ENCODE measurements around the gene ITGB5.

Gene ITGB5

GRCh38 chr3:124877674-124878073, 9.5 kb downstream of the ITGB5 start:
- no peak for TF ChIP-seq ARNTL (CRISPR knock-in tag; IDR thresholded peaks at IDR 0.05; ENCODE audit: borderline replicate concordance, low read depth)
- TF ChIP-seq POU6F1 (CRISPR knock-in tag; IDR thresholded peaks at IDR 0.05; ENCODE audit: borderline replicate concordance, low read depth): no peak
- TF ChIP-seq TCF4 (CRISPR knock-in tag; IDR thresholded peaks at IDR 0.05; ENCODE audit: borderline replicate concordance): no peak
- no peak for TF ChIP-seq BACH2 (CRISPR knock-in tag; IDR thresholded peaks at IDR 0.05; ENCODE audit: borderline replicate concordance)
- no peak for TF ChIP-seq ESRRG (CRISPR knock-in tag; IDR thresholded peaks at IDR 0.05)
- TF ChIP-seq ZFP3 (CRISPR knock-in tag; IDR thresholded peaks at IDR 0.05): no peak
- no peak for TF ChIP-seq TSHZ2 (CRISPR knock-in tag; IDR thresholded peaks at IDR 0.05)
- no peak for TF ChIP-seq ZNF565 (CRISPR knock-in tag; conservative IDR thresholded peaks at IDR 0.05; ENCODE audit: low read depth)
- TF ChIP-seq RARB (CRISPR knock-in tag; IDR thresholded peaks at IDR 0.05): no peak
- no peak for TF ChIP-seq CREB5 (CRISPR knock-in tag; IDR thresholded peaks at IDR 0.05; ENCODE audit: low read depth)
- no peak for TF ChIP-seq SNAI2 (CRISPR knock-in tag; IDR thresholded peaks at IDR 0.05)
- TF ChIP-seq PPARA (CRISPR knock-in tag; IDR thresholded peaks at IDR 0.05; ENCODE audit: borderline replicate concordance): no peak
- TF ChIP-seq ZFP30 (CRISPR knock-in tag; IDR thresholded peaks at IDR 0.05): no peak
- no peak for TF ChIP-seq PATZ1 (CRISPR knock-in tag; IDR thresholded peaks at IDR 0.05; ENCODE audit: borderline replicate concordance)
- TF ChIP-seq ISL1 (CRISPR knock-in tag; IDR thresholded peaks at IDR 0.05): no peak
- no peak for TF ChIP-seq ZC3H10 (CRISPR knock-in tag; IDR thresholded peaks at IDR 0.05)
- no peak for TF ChIP-seq TOX (CRISPR knock-in tag; IDR thresholded peaks at IDR 0.05; ENCODE audit: borderline replicate concordance)
- TF ChIP-seq CSDC2 (CRISPR knock-in tag; IDR thresholded peaks at IDR 0.05): no peak
- no peak for ATAC-seq

GRCh38 chr3:124876401-124876878, 10.7 kb downstream of the ITGB5 start:
- no peak for ATAC-seq
- TF ChIP-seq SNAI2 (CRISPR knock-in tag; IDR thresholded peaks at IDR 0.05) (no peak), CSDC2 (CRISPR knock-in tag; IDR thresholded peaks at IDR 0.05) (no peak), ESRRG (CRISPR knock-in tag; IDR thresholded peaks at IDR 0.05) (no peak), ZFP3 (CRISPR knock-in tag; IDR thresholded peaks at IDR 0.05) (no peak), CREB5 (CRISPR knock-in tag; IDR thresholded peaks at IDR 0.05; ENCODE audit: low read depth) (no peak), ZNF565 (CRISPR knock-in tag; conservative IDR thresholded peaks at IDR 0.05; ENCODE audit: low read depth) (no peak)

- no peak for ATAC-seq
- TF ChIP-seq GLIS3 (CRISPR knock-in tag; IDR thresholded peaks at IDR 0.05) (no peak), TCF4 (CRISPR knock-in tag; IDR thresholded peaks at IDR 0.05; ENCODE audit: borderline replicate concordance) (no peak), ZNF8 (CRISPR knock-in tag; IDR thresholded peaks at IDR 0.05) (no peak), ISL1 (CRISPR knock-in tag; IDR thresholded peaks at IDR 0.05) (no peak), CSRNP3 (CRISPR knock-in tag; IDR thresholded peaks at IDR 0.05) (no peak)
These were observed 13.9 kb downstream of the ITGB5 start for GRCh38 chr3:124873226-124873625.

All from SK-N-SH treated with all-trans-retinoic acid at 6 μM for 48 hours (cell line).